Stimulated activated CD4-positive, alpha-beta T cell treated with anti-CD3 and anti-CD28 coated beads, Interleukin-15, amount 100 ng/mL, for 24 hours (primary cell): ENCODE data around the gene WDR27.
"Not testable (repeated sequence)": the region's sequence is repeated elsewhere in the genome, so short reads cannot be mapped to it uniquely, and the experiment has no call there.

ENCODE experiments used
- DNase-seq: peaks from one replicate; pipeline ENCODE4 v3.0.0-alpha.2; 2020

WDR27 gene

DNA sequence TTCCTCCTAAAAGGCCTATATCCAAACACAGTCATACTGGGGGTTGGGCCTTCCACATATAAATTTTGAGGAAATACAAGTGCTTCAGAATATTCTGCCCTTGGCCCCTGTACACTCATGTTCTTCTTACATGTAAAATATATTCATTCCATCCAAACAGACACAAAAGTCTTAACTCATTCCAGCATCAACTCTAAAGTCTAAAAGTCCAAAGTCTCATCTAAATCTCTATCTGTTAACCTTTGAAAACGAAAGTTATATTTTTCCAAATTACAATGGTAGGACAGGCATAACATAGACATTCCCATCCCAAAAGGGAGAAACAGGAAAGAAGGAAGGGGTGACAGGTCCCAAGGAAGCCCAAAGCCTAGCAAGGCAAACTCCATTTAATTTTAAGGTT, 232.8 kb downstream of the WDR27 start:
- no peak for DNase-seq

DNA sequence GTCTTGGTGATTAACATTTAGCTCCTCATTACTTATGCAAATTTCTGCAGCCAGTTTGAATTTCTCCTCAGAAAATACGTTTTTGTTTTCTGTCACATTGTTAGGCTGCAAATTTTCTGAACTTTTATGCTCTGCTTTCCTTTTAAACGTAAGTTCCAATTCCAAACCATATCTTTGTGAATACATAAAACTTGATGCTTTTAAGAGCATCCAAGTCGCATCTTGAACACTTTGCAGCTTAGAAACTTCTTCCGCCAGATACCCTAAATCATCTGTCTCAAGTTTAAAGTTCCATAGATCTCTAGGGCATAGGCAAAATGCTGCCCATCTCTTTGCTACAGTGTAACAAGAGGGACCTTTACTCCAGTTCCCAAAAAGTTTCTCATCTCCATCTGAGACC, 234.1 kb downstream of the WDR27 start:
- DNase-seq, result not testable (repeated sequence)

DNA sequence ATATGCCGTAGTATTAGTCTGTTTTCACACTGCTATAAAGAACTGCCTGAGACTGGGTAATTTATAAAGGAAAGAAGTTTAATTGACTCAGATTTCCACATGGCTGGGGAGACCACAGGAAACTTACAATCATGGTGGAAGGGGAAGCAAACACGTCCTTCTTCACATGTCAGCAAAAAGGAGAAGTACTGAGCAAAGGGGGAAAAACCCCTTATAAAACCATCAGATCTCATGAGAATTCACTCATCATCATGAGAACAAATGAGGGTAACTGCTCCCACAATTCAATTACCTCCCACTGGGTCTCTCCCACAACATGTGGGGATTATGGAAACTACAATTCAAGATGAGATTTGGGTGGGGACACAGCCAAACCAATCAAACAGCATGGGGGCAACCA, 235.6 kb downstream of the WDR27 start:
- not testable (repeated sequence) for DNase-seq

DNA sequence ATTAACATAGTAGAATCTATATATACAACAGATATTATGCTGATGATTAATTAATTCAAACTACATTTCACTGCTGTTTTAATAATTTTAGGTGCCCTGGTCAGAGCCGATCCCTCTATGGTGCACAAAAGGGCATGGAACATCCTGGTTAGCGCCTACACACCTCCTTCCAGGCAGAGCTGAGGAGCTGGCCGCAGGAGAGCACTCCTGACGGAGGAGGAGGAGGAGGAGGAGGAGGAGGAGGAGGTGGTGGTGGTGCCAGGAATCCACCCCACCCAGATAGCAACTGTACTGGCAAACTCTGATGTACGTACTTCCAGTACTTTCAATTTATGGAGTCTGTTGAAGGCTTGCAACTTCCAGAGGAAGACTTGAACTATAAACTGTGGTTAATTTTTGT, 244.1 kb downstream of the WDR27 start:
- DNase-seq, result no peak

DNA sequence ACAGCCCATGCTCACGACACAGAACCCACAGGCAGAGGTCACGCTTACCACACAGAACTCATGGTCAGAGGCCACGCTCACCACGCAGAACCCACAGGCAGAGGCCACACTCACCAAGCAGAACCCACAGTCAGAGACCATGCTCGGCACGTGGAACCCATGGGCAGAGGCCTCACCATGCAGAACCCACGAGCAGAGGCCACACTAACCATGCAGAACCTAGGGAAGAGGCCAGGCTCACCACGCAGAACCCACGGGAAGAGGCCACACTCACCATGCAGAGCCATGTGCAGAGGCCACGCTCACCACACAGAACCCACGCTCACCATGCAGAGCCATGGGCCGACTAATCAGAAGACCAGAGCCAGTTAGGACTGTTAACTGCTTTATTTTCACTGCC, 245.0 kb downstream of the WDR27 start:
- no peak for DNase-seq

DNA sequence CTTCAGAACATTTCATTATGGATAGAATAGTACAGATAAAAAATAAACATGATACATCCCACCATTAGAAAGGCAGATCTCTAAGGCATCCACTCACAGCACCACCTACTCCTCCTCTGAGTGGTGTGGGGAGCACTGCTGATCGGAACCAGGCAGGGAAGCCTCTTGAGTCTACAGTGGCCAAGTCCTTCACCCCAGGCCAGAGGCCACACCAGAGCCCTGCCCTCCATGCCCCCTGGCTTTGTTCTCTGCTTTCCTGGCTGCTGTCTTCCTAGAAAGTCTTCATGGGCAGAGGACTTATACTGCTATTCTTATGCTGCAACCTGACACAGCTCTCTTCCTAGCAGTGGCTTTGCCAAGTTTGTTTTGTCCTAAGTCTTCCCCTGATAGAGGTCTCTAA, 246.4 kb downstream of the WDR27 start:
- DNase-seq, result no peak

DNA sequence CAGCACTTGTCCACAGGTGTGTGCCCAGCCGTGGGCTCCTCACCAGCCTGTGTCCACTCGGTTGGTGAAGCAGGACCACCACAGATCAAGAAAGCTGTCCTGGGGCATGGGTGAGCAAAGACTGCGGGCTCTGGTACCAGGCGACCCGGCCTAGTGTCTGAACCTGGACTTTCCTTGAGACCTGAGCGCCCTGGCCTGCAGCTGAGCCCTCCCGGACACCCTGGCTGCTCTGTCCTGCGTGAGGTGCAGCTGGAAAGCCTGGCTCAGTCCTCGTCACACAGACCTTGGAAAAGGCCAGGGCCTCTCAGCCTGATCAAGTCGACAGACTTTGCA, 247.0 kb downstream of the WDR27 start:
- DNase-seq, result no peak

DNA sequence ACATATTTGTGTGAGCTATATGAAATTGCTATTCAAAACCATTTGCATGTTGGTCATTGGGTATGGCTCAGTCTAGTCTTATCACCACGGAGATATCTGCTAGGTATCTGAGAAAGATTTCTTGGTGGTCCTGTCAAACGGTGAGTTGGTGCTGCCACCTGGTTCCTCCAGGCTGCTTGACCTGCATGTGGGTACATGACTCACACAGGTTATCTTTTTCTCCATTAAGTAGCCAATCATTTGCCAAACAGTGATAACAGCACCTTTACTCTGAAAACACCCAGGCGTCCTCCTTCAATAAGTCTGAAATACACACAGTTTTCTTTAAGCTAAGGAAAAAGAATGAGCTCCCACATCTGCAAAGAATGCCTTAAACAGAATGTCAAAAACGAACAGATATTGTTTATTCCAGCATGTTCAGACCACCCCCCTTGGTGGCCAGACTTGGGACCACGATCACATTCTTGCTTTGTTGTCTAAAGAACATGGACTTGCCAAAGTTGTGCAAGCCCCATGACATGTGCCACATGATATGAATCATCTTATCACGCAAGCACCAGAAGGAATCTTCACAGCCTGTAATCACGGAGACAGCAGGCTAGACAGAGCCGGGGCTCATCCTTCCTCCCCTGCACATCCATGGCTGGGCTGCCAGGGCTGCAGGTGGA, 247.5 kb downstream of the WDR27 start:
- no peak for DNase-seq

DNA sequence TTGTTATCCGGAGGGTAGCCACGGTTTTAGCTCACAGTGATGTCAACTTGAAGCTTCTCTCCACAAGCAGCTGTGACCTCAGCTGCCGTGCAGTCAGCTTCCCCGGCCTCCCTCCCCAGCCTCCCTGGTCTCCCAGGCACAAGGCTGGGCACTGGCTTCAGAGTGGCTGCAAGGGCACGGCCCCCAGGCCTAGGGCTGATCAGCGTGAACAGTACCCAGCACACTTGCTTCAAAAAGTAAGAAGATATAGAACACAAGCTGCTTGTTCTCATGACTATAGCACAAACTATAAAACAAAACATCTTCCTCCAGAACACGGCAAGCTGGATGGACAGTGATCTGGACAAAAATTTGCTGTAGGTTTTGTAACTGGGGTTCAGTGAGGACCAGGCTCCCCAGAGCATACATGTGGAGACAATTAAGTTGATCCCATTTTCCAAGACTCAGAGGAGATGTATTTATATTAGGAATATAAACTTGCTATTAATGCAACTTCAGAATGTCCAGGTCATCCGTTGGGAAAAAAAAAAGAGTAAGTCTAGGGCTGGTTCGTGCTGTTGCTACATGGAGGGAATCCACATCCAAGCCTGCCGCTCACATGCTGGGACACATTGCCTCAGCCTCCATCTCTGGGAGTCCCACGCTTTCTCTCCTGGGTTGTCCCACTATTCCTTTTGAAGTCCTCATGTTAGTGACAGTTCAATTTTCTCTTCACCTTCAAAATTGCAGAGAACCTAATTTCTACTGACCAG, 248.8 kb downstream of the WDR27 start:
- DNase-seq, result no peak

DNA sequence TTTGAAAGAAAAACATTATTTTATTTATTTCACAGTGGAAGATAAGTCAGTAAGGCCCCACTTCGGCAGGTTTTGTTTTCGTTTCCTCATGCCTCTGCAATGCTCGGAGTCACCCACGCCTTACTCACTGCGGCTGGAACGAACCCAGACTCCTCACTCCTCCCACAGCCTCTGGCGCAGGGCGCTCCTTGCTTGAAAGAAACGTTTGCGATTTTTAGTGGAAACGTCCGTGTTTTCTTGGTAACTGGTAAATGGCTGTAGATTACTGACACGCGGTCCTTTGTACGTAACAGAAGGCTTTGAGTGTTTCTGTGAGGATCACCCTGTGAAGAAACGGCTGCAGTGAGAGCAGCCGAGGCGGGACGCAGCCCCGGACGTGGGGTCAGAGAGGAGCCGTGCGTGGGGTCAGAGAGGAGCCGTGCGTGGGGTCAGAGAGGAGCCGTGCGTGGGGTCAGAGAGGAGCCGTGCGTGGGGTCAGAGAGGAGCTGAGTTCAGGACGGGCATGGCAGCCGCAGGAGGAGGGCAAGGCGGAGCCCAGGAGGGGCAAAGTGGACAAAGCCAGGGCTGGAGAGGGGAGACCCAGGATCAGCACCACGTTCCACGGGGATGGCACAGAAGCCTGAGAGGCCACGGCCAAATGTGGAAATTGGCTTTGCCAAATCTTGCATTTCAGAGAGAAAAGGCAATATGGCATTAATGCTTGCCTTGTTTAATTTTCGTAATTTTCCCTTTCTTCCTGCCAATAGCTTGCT, 249.5 kb downstream of the WDR27 start:
- no peak for DNase-seq

DNA sequence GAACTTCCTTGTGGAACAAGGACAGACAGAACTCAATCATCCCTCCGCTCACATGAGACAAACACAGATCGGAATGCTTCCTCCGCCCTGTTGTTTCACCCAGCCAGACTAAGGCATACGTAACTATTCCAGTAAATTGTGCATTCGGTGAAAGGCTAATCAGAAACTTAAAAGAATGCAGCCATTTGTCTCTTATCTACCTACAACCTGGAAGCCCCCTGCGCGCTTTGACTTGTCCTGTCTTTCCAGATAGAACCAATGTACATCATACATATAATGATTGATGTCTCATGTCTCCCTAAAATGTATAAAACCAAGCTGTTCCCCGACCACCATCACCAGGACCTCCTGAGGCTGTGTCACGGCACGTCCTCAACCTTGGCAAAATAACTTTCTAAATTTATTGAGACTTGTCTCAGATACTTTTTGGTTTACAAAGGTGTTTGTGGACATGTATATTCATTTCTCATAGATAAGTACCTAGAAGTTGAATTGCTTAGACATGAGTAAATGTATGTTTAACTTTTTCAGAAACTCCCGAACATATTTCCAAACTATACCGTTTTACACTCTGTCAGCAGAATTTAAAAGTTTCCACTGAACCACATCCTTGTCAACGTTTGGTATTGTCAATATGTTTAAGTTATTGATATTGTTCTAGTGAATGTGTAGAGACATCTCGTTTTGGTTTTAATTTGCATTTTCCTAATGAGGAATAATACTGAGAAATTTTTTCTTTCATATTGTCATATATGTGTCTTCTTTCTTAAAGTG, 250.6 kb downstream of the WDR27 start:
- DNase-seq, result no peak

DNA sequence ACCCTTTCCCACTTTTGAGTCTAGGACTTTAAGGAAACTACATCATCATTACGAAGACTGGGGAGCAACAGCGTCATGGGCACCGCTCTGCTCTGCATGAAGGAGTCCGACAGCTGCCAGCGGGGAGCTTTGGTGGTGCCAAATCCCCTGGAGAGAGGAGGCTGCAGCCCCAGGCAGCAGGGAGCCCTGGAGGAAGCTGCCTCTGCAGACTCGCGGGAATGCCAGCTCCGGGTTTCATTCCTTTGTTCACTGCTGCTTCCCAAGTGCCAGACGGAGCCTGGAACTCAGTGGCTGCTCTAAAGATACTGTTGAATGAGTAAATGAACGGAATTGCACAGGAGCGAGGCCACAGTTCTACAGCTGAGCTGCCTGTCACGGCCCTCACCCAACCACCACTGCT, 251.7 kb downstream of the WDR27 start:
- no peak for DNase-seq

DNA sequence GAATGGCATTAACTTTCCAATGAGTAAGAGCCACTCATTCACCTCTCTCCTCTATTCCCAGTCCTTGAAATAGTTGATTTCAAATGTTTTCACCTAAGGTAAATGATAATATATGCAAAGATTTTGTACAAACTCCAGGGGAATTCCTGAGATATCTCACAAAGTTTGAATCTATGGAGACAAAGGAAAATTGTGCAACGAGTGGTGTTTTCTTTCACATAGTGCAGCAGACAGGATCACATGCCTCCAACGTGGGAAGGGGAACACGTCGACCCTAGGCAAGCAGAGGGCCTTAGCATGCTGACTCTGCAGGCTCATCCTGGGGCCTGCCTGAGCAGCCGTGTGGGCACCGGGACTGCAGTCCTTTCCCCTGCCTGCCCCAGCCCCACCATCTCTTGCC, 252.6 kb downstream of the WDR27 start:
- DNase-seq, result no peak

DNA sequence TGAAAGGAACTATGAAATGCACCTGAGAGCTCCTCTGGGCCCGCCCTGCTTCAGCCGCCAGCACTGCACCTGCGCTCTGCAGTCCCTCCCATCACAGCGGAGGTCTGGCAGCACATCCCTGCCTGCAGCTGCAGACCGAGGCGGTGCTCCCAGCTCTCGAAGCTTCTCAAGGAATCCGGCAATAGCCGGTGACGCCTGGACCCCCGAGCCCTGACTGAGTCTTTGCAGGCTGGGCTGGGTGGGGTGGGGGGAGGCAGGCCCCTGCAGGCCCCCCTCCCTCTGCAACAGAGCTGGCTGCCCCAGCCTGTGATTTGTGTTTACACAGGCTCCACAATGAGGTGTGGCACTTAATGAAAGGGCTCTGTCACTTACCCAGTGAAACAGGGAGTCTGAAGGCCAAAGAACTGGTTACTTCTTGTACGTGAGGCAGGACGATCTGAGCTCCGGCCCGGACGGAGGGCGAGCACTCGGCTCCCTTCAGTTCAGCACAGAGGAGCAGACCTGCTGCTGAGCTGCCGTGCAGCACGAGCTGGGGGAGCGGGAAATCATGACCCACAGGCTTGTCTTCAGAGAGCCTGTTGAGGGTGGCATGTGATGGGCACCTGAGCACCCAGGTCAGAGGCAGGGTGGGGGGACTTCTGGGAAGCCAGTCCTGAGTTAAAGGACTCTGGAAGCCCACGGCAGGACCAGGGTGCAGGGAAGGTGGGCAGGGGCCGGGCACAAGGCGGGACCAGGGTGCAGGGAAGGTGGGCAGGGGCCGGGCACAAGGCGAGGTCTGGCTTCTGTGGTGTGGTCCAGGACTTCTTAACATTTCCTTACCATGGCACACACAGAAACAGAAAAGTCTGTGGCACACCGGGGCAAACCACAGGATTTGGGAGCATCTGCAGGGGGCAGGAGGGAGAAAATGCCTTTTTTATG, 255.9 kb downstream of the WDR27 start:
- no peak for DNase-seq

DNA sequence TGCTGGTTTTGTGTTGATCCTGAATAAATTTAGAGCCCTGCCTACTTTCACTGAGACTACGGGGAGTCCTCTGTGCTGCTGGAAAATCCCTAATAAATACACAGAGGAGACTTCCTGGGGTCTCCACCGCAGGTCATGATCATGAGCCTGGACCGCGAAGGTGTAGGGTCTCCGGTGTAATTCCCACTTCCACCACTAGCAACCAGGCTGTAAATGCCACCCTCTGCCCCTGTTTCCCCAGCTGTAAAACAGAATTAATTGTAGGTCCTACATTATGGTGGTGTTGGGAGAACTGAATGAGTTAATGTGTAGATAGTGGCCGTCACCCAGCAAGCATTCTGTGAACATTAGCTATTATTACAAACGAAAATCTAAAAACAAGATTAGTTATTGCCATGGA, 256.6 kb downstream of the WDR27 start:
- no peak for DNase-seq

DNA sequence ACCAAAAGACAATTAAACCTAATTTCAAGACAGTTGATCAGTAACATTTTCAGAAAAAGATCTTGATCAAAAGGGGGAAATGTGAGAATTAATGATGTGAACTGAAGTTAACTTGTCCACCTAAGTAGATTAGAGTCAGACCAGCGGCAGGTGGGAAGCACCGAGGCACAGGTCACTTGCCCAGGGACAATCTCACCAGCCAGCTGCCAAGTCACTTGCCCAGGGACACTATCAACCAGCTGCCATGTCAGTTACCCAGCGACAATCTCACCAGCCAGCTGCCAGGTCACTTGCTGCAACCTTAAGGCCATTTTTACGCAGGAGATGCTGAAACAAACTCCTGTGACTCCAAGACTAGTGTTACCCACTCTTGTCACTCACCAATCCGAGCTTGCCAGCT, 260.5 kb downstream of the WDR27 start:
- DNase-seq, result no peak

DNA sequence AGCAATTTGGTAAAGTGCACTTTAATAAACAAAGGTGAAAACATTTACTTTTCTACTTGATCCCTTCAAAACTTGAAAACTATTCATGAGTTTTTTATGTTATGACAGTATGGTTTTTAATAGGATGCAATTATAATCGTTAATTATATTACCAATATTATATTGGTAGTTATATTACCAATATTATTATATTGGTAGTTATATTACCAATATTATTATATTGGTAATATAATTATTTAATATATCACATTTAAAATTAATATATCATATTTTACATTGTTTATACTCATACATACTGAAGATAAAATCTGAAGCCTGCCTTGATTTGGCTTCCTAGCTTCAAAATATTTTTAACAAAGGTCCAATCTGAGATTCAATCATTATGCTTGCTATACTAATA, 262.1 kb downstream of the WDR27 start:
- DNase-seq, result no peak

DNA sequence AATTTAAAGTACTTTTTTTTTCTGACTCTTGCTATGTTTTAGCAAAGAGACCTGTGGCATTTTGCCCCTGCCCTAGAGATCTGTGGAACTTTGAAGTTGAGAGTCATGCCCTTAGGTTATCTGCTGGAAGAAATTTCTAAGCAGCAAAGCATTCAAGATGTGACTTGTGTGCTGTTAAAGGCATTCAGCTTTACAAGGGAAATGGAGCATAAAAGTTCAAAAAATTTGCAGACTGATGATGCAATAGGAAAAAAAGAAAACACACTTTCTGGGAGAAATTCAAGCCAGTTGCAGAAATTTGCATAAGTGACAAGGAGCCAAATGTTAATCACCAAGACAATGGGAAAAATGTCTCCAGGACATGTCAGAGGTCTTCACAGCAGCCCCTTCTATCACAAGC, 267.3 kb downstream of the WDR27 start:
- DNase-seq, result not testable (repeated sequence)

DNA sequence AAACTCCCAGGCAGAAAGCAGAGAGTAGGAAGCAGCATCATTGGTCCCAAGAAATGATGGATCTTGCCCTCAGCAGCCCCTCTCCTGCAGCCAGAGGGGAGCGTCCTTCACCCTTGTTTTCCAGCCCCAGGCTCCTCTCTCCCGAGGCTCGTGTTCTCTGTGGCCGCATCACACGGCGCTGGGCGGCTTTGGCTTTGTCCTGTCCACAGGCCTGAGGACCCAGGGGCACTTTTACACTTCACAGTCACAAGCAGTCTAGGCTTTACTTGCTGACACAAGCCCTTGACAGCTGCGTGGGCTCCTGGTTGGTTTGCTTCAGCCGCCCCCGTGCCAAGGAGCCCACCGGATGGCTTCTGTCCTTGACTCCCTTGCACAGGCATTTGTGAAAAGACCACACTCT, 272.8 kb downstream of the WDR27 start:
- no peak for DNase-seq

DNA sequence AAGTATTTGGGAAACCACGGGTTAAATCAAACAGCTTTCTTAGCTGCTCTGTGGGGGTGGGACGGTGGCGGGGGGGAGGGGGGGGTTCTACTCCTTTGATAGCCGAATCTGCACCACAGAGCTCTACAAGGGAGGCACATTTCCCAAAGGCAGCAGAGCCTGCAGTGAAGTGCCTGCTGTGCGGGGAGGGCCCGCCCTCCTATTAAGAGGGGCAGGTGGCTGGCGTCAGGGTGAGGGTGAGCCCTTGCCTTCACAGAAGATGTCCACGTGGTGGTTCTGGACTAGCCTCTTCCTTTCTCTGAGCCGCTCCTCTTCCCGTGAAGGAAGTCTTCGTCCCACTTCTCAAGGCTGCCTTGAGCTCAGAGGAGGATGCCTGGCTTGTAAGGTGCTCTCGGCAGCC, 273.3 kb downstream of the WDR27 start:
- no peak for DNase-seq

DNA sequence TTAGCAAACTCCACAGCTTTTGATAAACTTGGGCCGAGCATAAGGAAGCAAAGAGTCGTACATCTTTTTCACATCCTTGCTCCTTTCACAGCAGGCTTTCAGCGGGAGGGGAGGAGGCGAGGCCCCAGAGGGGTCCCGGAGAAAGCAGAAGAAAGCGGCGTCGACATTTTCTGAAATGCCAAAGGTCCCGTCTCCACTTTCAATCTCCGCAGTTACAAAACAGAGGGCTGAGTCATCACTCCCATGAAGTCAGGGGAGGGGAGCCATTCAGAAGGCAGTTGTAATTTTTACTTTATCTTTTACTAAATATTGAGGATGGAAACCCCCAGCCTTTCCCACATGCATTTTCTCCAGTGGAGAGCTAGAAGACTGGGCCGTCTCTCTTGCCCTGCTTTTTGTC, 274.0 kb downstream of the WDR27 start:
- no peak for DNase-seq

DNA sequence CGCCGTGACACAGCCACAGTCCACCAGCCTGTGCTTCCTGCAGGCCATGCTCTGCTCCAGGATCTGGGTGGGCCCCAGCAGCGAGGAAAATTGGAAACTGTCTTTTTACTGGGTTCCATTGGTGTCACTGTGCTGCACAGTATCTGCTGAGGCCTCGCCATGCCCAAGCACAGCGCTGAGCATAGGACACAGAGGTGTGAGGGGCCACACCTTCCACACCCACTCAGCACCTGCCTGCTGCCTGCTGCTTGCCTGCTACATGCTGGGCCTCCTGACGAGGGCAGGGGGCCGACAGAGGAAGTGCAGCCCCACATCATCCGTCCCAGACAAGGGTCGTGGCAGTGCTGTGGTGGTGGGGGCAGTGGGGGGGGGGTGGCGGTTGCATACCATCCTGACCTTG, 275.2 kb downstream of the WDR27 start:
- no peak for DNase-seq
